ENCODE measurements around the gene NEURL4.

The NEURL4 gene

GRCh38 chr17:7317161-7317803, 11.9 kb downstream of the NEURL4 start:
- H3K4me2 ChIP-seq (ENCODE audit: low read length): no peak overlapping the region
- peaks cover 25% of the 10 kb centered on the region for H3K79me2 ChIP-seq (ENCODE audit: control insufficient read depth, low read length)
- H3K27ac ChIP-seq (ENCODE audit: low read depth, low read length): no peak overlapping the region
- no peak overlapping the region for H3K4me3 ChIP-seq (ENCODE audit: low read length)
- H3K9me3 ChIP-seq (ENCODE audit: control insufficient read depth, insufficient read depth, low read length): no peaks in the 10 kb centered on the region
- no peaks in the 10 kb centered on the region for H3K9me2 ChIP-seq (replicated peaks; ENCODE audit: control insufficient read depth, low read length)
- TF ChIP-seq, protein P1, sequence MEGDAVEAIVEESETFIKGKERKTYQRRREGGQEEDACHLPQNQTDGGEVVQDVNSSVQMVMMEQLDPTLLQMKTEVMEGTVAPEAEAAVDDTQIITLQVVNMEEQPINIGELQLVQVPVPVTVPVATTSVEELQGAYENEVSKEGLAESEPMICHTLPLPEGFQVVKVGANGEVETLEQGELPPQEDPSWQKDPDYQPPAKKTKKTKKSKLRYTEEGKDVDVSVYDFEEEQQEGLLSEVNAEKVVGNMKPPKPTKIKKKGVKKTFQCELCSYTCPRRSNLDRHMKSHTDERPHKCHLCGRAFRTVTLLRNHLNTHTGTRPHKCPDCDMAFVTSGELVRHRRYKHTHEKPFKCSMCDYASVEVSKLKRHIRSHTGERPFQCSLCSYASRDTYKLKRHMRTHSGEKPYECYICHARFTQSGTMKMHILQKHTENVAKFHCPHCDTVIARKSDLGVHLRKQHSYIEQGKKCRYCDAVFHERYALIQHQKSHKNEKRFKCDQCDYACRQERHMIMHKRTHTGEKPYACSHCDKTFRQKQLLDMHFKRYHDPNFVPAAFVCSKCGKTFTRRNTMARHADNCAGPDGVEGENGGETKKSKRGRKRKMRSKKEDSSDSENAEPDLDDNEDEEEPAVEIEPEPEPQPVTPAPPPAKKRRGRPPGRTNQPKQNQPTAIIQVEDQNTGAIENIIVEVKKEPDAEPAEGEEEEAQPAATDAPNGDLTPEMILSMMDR (IDR thresholded peaks at IDR 0.05; ENCODE audit: low read depth, low read length, poor library complexity, severe bottlenecking): no peak
- TF ChIP-seq EZH2phosphoT487 (IDR thresholded peaks at IDR 0.05; ENCODE audit: borderline replicate concordance, low read length): no peak
- H3K36me3 ChIP-seq (ENCODE audit: control insufficient read depth, low read length): peaks cover 79% of the 10 kb centered on the region
- H3F3A ChIP-seq (ENCODE audit: control insufficient read depth, insufficient read depth): peaks cover 35% of the 10 kb centered on the region
- H3K27me3 ChIP-seq (ENCODE audit: control insufficient read depth, low read length): no peaks in the 10 kb centered on the region
- H3K4me1 ChIP-seq (ENCODE audit: control insufficient read depth, low read length): peaks cover 33% of the 10 kb centered on the region
- H4K20me1 ChIP-seq (ENCODE audit: control insufficient read depth, insufficient read depth, low read depth, low read length): peaks cover 13% of the 10 kb centered on the region; the same call in 1 of the 2 replicates

GRCh38 chr17:7315570-7316235, 13.4 kb downstream of the NEURL4 start:
- Histone ChIP-seq H3K9me3 (ENCODE audit: control insufficient read depth, insufficient read depth, low read length) (no peaks in the 10 kb centered on the region), H3K27me3 (ENCODE audit: control insufficient read depth, low read length) (no peaks in the 10 kb centered on the region), H3K4me2 (ENCODE audit: low read length) (peak overlapping the region; percentile 98), H3K27ac (ENCODE audit: low read depth, low read length) (peak overlapping the region; percentile 73), H3K79me2 (ENCODE audit: control insufficient read depth, low read length) (peaks cover 35% of the 10 kb centered on the region), H3K36me3 (ENCODE audit: control insufficient read depth, low read length) (peaks cover 77% of the 10 kb centered on the region), H3K4me1 (ENCODE audit: control insufficient read depth, low read length) (peaks cover 40% of the 10 kb centered on the region), H3K4me3 (ENCODE audit: low read length) (peak overlapping the region; percentile 85), H3K9me2 (replicated peaks; ENCODE audit: control insufficient read depth, low read length) (no peaks in the 10 kb centered on the region), H4K20me1 (ENCODE audit: control insufficient read depth, insufficient read depth, low read depth, low read length) (peaks cover 17% of the 10 kb centered on the region), H3F3A (ENCODE audit: control insufficient read depth, insufficient read depth) (peaks cover 49% of the 10 kb centered on the region)
- TF ChIP-seq, protein P1 (IDR thresholded peaks at IDR 0.05; ENCODE audit: low read depth, low read length, poor library complexity, severe bottlenecking): no peak
- TF ChIP-seq EZH2phosphoT487 (IDR thresholded peaks at IDR 0.05; ENCODE audit: borderline replicate concordance, low read length): no peak

GRCh38 chr17:7314719-7315569, 14.2 kb downstream of the NEURL4 start, which contains the start of gene GPS2:
GPS2 (minus strand) TSS chr17:7315360; CDS start chr17:7315052, 308 bp downstream.
- peak within 1 kb of the TSS; percentile 73 for H3K27ac ChIP-seq (ENCODE audit: low read depth, low read length)
- peaks cover 48% of the 10 kb centered on the region for H3K4me1 ChIP-seq (ENCODE audit: control insufficient read depth, low read length)
- peaks cover 25% of the 10 kb centered on the region for H4K20me1 ChIP-seq (ENCODE audit: control insufficient read depth, insufficient read depth, low read depth, low read length)
- H3K4me3 ChIP-seq (ENCODE audit: low read length): peak within 1 kb of the TSS; percentile 85
- H3K9me3 ChIP-seq (ENCODE audit: control insufficient read depth, insufficient read depth, low read length): no peaks in the 10 kb centered on the region
- peaks cover 77% of the 10 kb centered on the region for H3K36me3 ChIP-seq (ENCODE audit: control insufficient read depth, low read length)
- peaks cover 43% of the 10 kb centered on the region for H3K79me2 ChIP-seq (ENCODE audit: control insufficient read depth, low read length)
- peaks cover 56% of the 10 kb centered on the region for H3F3A ChIP-seq (ENCODE audit: control insufficient read depth, insufficient read depth)
- H3K4me2 ChIP-seq (ENCODE audit: low read length): peak within 1 kb of the TSS; percentile 98
- H3K27me3 ChIP-seq (ENCODE audit: control insufficient read depth, low read length): no peaks in the 10 kb centered on the region
- no peak for TF ChIP-seq EZH2phosphoT487 (IDR thresholded peaks at IDR 0.05; ENCODE audit: borderline replicate concordance, low read length)
- TF ChIP-seq, protein P1 (IDR thresholded peaks at IDR 0.05; ENCODE audit: low read depth, low read length, poor library complexity, severe bottlenecking): no peak
- H3K9me2 ChIP-seq (replicated peaks; ENCODE audit: control insufficient read depth, low read length): no peaks in the 10 kb centered on the region
